Testis (tissue), 2 donors: ENCODE data around the gene SLC9A9.

Experiments
- CTCF ChIP-seq, 3 experiments: fragments of 450-650 bp in 2 of 3; fragments of 200-600 bp in 1 of 3; sonication (generic) in 1 of 3; IDR thresholded peaks; one replicate each; pipeline ENCODE4 v1.5.1; 2016 to 2019; ENCODE audit warnings: antibody characterized with exemption in 3 of 3, mild to moderate bottlenecking in 2 of 3, moderate library complexity in 1 of 3
- POLR2A ChIP-seq: fragments of 450-650 bp; IDR thresholded peaks from one replicate; pipeline ENCODE4 v1.6.1; 2017; ENCODE audit warnings: antibody characterized with exemption, mild to moderate bottlenecking, moderate library complexity

DNA sequence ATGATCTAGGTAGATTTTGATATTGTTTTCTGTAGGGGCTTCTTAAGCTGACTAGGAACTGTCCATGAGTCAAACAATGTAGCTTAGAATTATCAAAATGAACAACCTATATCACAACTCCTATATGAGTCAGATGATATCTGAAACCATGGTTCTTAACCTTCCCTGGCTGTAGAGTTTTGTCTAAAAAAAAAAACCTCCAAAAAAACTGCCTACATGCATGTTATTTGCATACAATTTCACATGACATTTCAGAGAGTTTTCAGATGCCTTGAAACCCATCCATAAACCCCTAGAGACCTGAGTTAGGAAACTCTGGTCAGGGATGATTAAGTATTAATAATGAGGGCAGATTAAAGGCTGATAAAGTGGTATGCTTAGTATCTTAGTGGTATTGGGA is 571.7 kb downstream of the SLC9A9 start:
- TF ChIP-seq CTCF (IDR thresholded peaks at IDR 0.05) (no peak), POLR2A (no peak)
